ENCODE data around the gene PRSS36.
"Not testable (repeated sequence)": the region's sequence is repeated elsewhere in the genome, so short reads cannot be mapped to it uniquely, and the experiment has no call there.

The PRSS36 gene

GRCh38 chr16:31106509-31107464 lies 43.1 kb downstream of the PRSS36 start:
- no peak for DNase-seq (ENCODE audit: low read depth in 4 of 4, low spot score in 1 of 4)

GRCh38 chr16:31105677-31106213 lies 44.1 kb downstream of the PRSS36 start:
- peak; percentile 59 to 79 (median 70) for DNase-seq (ENCODE audit: low read depth in 4 of 4, low spot score in 1 of 4)

GRCh38 chr16:31100876-31101641 lies 48.8 kb downstream of the PRSS36 start:
- DNase-seq (ENCODE audit: low read depth in 4 of 4, low spot score in 1 of 4) = not testable (repeated sequence)

- no peak for DNase-seq (ENCODE audit: low read depth in 4 of 4, low spot score in 1 of 4)
These were observed 49.8 kb downstream of the PRSS36 start for GRCh38 chr16:31099860-31100638.

- peak; percentile 77 to 89 (median 80) for DNase-seq (ENCODE audit: low read depth in 4 of 4, low spot score in 1 of 4)
These were observed 55.3 kb downstream of the PRSS36 start, which contains the start of gene VKORC1 for GRCh38 chr16:31094424-31095120. Gene VKORC1, minus strand, starts transcription at chr16:31094797. Its CDS starts 68 bp downstream, at chr16:31094729.

- no peak for DNase-seq (ENCODE audit: low read depth in 4 of 4, low spot score in 1 of 4)
These were observed 55.8 kb downstream of the PRSS36 start for GRCh38 chr16:31094088-31094423.

- DNase-seq (ENCODE audit: low read depth in 4 of 4, low spot score in 1 of 4) = no peak
These were observed 56.6 kb downstream of the PRSS36 start for GRCh38 chr16:31093132-31093703.

GRCh38 chr16:31092330-31092729 lies 57.5 kb downstream of the PRSS36 start:
- DNase-seq (ENCODE audit: low read depth in 4 of 4, low spot score in 1 of 4) = no peak

GRCh38 chr16:31090540-31090939 lies 59.3 kb downstream of the PRSS36 start:
- DNase-seq (ENCODE audit: low read depth in 4 of 4, low spot score in 1 of 4) = no peak

GRCh38 chr16:31089199-31089598 lies 60.7 kb downstream of the PRSS36 start:
- no peak for DNase-seq (ENCODE audit: low read depth in 4 of 4, low spot score in 1 of 4)

Measured in stimulated activated CD4-positive, alpha-beta T cell treated with anti-CD3 and anti-CD28 coated beads, Interleukin-1b, Interleukin-23, amount 100 ng/mL, for 24 hours (primary cell).